Uterus (tissue), 4 donors: ENCODE measurements around the gene TMBIM1. TPM values are rescaled to one million over a fixed set of nuclear protein-coding genes. Genes with fewer than 3 reads are reported as not detected.

ENCODE experiments used
- DNase-seq, 2 donors: peaks; one replicate each; pipeline ENCODE4 v3.0.0-alpha.2; 2019 to 2020
- H3K27ac ChIP-seq, 2 donors: fragments of 200-600 bp; sonication (generic); 1 replicate in 1 of 2; 2 replicates in 1 of 2; pipeline ENCODE4 v1.5.1; 2016 to 2018
- H3K27me3 ChIP-seq, 2 donors: fragments of 200-600 bp; sonication (generic); one replicate each; pipeline ENCODE4 v1.5.1; 2018 to 2019; ENCODE audit warnings: control low read depth in 1 of 2
- H3K36me3 ChIP-seq, 2 donors: fragments of 200-600 bp; sonication (generic); one replicate each; pipeline ENCODE4 v1.5.1; 2019; ENCODE audit warnings: control low read depth in 1 of 2
- H3K4me1 ChIP-seq, 2 donors: fragments of 200-600 bp; sonication (generic); one replicate each; pipeline ENCODE4 v1.5.1; 2018 to 2019; ENCODE audit warnings: control low read depth in 1 of 2
- H3K4me3 ChIP-seq, 2 donors: fragments of 200-600 bp; sonication (generic); 1 replicate in 1 of 2; 2 replicates in 1 of 2; pipeline ENCODE4 v1.5.1; 2018 to 2019; ENCODE audit warnings: mild to moderate bottlenecking in 1 of 2
- H3K9me3 ChIP-seq, 2 donors: fragments of 200-600 bp; sonication (generic); one replicate each; pipeline ENCODE4 v1.5.1; 2019; ENCODE audit warnings: control low read depth in 1 of 2
- POLR2A ChIP-seq, 2 donors: fragments of 450-650 bp; IDR thresholded peaks; one replicate each; pipeline ENCODE4 v1.6.1; 2016; ENCODE audit warnings: antibody characterized with exemption in 2 of 2, mild to moderate bottlenecking in 1 of 2, moderate library complexity in 1 of 2
- intact Hi-C: fragments of 100-400 bp; cut with DNase I; formaldehyde crosslinking; loops from one replicate; pipeline ENCODE4 v1.15.1; 2023; ENCODE audit warnings: low total_unique reads
- total RNA-seq, 4 donors: library from RNA; depleted of rRNA in 3 of 4; stranded (reverse); fragments of >200 nt in 3 of 4; gene quantifications; one replicate each; pipeline versions ENCODE4 v1.1.0 to v1.2.4, GENCODE V29; 2014 to 2023
- TF ChIP-seq, protein P1 (sequence below), 4 experiments: fragments of 200-600 bp in 2 of 4; fragments of 450-650 bp in 2 of 4; sonication (generic) in 2 of 4; IDR thresholded peaks; one replicate each; pipeline ENCODE4 v1.5.1; 2016 to 2019; ENCODE audit warnings: antibody characterized with exemption in 4 of 4, mild to moderate bottlenecking in 2 of 4, moderate library complexity in 1 of 4
- donor health status: DM: yes; HTN: yes; CAD: no.

Gene TMBIM1
- total RNA-seq, 4 donors from 2014 or later: 112 to 166 (median 120) TPM

DNA sequence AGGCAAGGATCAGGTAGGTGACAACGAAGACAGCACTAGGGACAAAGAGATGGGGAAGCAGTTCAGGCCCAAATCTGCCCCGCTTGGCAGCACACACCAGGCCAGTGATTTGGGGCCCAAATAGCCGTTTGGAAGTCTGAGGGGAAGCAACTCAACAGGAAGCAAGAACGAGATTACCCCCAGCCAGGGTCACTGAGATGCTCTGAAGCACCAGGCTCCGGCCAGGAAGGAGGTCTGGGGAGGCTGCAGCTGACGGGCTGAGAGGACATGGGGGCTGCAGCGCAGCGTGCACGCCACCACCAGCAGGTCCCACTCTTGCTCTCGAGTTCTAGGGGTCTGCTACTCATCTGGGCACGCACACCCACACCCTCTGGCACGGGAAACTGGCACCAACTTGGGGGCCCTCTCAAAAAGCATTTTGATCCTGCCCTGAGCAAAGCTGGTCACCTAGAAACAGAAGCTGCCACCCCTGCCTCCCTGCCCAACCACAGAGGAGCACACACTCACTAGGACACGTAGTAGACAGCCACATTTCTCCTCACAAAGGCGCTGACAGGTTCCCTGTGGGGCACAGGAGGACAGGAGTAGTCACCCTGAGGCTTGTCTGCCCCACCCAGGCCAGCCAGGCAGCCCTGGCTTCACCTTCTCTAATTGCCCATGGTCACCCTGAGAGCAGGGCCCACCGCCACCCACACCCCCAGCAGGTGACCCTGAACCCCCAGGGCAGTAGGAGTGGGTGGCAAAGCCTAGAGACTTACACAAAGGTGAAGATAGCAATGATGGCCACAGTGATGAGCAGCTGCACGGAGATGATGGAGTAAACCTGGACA, 13.6 kb downstream of the TMBIM1 start:
- Histone ChIP-seq H3K4me1 (peaks cover 0 to 17% of the 10 kb centered on the region in 2 donors), H3K9me3 (no peaks in the 10 kb centered on the region), H3K27me3 (no peaks in the 10 kb centered on the region), H3K4me3 (no peak overlapping the region), H3K27ac (no peak overlapping the region), H3K36me3 (no peaks in the 10 kb centered on the region)
- intact Hi-C loops: no loop called here
- DNase-seq: no peak
- TF ChIP-seq POLR2A (IDR thresholded peaks at IDR 0.05): no peak
- TF ChIP-seq, protein P1, sequence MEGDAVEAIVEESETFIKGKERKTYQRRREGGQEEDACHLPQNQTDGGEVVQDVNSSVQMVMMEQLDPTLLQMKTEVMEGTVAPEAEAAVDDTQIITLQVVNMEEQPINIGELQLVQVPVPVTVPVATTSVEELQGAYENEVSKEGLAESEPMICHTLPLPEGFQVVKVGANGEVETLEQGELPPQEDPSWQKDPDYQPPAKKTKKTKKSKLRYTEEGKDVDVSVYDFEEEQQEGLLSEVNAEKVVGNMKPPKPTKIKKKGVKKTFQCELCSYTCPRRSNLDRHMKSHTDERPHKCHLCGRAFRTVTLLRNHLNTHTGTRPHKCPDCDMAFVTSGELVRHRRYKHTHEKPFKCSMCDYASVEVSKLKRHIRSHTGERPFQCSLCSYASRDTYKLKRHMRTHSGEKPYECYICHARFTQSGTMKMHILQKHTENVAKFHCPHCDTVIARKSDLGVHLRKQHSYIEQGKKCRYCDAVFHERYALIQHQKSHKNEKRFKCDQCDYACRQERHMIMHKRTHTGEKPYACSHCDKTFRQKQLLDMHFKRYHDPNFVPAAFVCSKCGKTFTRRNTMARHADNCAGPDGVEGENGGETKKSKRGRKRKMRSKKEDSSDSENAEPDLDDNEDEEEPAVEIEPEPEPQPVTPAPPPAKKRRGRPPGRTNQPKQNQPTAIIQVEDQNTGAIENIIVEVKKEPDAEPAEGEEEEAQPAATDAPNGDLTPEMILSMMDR (IDR thresholded peaks at IDR 0.05): no peak

- Histone ChIP-seq H3K4me1 (peaks cover 0 to 9% of the 10 kb centered on the region in 2 donors), H3K27ac (no peak overlapping the region), H3K4me3 (no peak overlapping the region), H3K36me3 (no peaks in the 10 kb centered on the region), H3K9me3 (no peaks in the 10 kb centered on the region), H3K27me3 (no peaks in the 10 kb centered on the region)
- TF ChIP-seq POLR2A (IDR thresholded peaks at IDR 0.05): no peak
- TF ChIP-seq, protein P1 (IDR thresholded peaks at IDR 0.05): no peak
- intact Hi-C loops: no loop called here
- no peak for DNase-seq
Observed at GRCh38 chr2:218277921-218278320, 14.4 kb downstream of the TMBIM1 start.

DNA sequence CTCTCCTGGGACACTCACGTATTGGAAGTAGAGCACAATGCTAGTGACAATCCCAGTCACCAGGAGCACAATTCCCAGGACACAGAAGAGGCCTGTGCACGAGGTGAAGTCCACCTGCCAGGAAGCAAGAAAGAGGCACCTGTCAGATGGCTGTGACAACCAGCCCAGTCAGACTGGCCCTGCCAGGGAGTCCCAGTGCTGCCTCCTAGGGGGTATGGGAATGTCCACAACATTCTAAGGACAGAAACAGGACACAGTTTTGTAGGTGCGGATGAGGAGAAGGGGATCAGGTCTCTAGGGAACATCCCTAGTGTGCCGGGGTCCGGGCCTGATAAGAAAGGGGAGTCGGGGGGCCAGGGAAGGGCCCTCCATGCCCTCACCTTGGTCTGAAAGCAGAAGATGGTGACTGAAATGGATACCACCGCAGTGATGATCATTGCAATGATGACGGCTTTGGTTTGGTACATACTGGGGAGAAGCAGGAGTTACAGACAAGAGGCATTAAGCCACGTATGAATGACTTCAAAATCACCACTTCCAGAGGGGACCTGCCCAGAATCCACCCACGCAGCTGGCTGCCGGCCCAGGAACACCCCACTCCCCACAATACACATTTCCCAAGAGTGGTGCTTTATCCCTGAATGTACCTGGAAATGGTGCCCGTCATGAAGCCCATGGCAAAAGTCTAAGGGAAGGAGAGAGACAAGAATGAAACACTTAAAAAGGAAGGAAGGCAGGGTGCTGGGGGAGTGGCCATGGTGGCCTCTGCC, 15.1 kb downstream of the TMBIM1 start:
- H3K4me3 ChIP-seq: no peak overlapping the region
- TF ChIP-seq, protein P1 (IDR thresholded peaks at IDR 0.05): no peak
- no peak for TF ChIP-seq POLR2A (IDR thresholded peaks at IDR 0.05)
- no peak overlapping the region for H3K27ac ChIP-seq
- intact Hi-C loops: no loop called here
- no peaks in the 10 kb centered on the region for H3K36me3 ChIP-seq
- H3K9me3 ChIP-seq: no peaks in the 10 kb centered on the region
- DNase-seq: no peak
- H3K27me3 ChIP-seq: no peaks in the 10 kb centered on the region
- peaks cover 3 to 11% of the 10 kb centered on the region in 2 donors for H3K4me1 ChIP-seq

DNA sequence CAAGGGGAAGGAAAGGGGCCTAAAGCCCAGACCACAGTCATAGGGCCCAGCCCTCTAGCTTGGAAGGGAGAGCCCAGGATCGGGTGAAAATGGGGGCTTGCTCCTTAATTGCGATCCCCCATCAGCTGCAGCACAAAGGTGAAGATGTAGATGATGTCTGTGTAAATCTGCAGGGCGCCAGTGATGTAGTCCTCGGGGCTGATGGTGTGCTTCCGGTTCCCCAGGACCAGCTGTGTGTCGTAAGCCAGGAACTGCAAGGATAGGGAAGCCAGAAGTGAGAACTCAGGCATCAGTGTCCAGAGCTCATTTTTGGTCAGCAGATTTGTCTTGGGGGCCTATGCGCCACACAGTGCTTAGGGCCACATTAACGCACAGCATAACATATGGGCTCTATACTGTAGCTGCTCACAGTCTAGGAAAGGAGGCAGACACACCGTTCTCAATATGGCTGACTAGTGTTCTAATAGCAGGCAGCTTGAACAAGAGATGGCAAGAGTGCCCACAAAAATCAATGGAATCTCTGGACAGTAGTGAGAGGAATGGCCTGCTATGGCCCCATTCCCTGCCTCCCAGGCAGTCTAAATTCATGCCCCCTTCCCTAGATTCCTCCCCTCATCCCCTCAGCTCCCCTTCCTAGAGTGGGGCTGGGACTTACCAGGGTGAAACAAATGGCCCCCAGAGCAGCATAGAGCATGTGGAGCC, 16.8 kb downstream of the TMBIM1 start:
- no peaks in the 10 kb centered on the region for H3K27me3 ChIP-seq
- H3K9me3 ChIP-seq: no peaks in the 10 kb centered on the region
- intact Hi-C loops: no loop called here
- TF ChIP-seq, protein P1 (IDR thresholded peaks at IDR 0.05): no peak
- no peak for TF ChIP-seq POLR2A (IDR thresholded peaks at IDR 0.05)
- H3K4me1 ChIP-seq: peaks cover 11 to 16% of the 10 kb centered on the region in 2 donors
- no peak for DNase-seq
- no peak overlapping the region for H3K27ac ChIP-seq
- H3K4me3 ChIP-seq: no peak overlapping the region
- no peaks in the 10 kb centered on the region for H3K36me3 ChIP-seq
